DMS153 treated with DMSO at 0.1 percent for 48 hours (cell line): ENCODE measurements around the gene TTC33.
A peak's percentile ranks its signal among the peaks of the same experiment; 100 is the strongest.
"Not testable (repeated sequence)": the region's sequence is repeated elsewhere in the genome, so short reads cannot be mapped to it uniquely, and the experiment has no call there.

Experiments used
- DNase-seq: peaks from one replicate; lab custom pipeline; 2025; ENCODE audit not compliant: unreplicated experiment; lab: John Stamatoyannopoulos, UW

The TTC33 gene, protein sequence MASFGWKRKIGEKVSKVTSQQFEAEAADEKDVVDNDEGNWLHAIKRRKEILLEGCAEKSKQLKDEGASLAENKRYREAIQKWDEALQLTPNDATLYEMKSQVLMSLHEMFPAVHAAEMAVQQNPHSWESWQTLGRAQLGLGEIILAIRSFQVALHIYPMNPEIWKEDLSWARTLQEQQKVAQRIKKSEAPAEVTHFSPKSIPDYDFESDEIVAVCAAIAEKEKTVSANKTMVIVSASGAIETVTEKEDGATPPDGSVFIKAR

DNA sequence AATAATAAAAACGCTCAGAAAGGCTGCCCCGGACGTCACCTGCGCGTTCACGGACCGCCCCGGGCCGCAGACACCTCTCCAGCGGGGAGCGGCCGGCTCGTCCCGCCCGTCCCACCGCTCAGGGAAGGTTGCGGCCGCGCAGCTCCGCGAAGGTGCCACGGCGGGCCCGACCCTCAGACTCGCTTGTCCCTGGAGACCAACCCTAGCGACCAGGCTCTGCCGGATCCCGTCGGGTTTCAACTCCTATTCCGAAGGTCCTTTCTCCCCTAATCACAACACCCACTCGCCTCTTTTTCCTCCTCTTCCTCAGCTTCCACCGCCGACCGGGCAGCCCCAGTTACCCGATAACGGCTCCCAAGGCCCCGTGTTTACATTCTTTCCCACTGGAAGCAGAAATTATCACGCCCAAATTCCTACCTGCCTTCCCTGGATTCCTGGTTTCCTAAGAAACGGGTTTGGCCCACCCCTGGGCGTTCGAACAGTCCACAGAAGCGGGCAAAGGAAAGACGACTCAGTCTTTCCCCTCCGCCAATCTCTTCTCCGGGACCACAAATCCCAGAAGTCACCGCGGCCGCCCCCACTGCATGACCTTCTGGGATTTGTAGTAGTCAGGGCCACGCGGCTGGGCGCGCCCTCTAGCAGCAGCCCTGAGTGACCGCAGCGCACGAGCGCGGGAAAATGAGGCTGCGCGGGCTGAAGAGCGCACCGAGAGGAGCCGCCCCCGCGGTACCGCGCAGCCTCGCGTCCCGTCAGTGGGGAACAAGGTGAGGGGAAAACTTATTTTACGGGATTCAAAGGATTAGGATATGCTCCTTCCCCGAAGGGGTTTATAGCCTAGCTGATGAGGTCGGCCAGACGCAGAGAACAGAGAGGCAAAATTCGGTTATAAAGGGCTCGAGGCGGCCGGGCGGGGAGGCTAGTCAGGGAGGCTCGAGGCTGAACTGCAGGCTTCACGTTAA is at the start of gene TTC33:
Gene TTC33 (minus strand): TSS at position 555 of the 959 bp plus-strand sequence. CDS start 8,943 bp downstream, outside the sequence.
- DNase-seq: peak; percentile 95

GRCh38 chr5:40801771-40802562 is 46.2 kb upstream of the TTC33 start:
- no peak for DNase-seq

- DNase-seq: no peak
These were observed 43.5 kb upstream of the TTC33 start for GRCh38 chr5:40799258-40799657.

DNA sequence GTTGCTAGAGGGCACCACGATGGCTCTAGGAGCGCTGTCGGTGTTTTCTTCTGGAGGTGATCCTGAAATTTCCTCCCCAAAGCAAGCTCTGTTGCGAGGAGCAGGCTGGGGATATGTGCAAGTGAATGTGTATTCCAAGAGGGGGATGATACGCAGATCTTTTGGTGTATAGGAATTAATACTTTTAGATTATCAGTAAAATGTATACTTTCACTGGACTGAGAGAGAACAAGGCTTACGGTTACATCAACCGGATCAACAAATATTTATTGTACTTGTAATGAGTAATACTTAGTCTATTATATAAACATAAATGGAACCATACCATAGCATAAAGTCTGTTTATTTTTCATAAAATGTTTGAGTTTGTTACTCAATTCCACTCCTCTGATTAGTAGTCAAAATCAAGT is 43.0 kb upstream of the TTC33 start:
- no peak for DNase-seq

DNA sequence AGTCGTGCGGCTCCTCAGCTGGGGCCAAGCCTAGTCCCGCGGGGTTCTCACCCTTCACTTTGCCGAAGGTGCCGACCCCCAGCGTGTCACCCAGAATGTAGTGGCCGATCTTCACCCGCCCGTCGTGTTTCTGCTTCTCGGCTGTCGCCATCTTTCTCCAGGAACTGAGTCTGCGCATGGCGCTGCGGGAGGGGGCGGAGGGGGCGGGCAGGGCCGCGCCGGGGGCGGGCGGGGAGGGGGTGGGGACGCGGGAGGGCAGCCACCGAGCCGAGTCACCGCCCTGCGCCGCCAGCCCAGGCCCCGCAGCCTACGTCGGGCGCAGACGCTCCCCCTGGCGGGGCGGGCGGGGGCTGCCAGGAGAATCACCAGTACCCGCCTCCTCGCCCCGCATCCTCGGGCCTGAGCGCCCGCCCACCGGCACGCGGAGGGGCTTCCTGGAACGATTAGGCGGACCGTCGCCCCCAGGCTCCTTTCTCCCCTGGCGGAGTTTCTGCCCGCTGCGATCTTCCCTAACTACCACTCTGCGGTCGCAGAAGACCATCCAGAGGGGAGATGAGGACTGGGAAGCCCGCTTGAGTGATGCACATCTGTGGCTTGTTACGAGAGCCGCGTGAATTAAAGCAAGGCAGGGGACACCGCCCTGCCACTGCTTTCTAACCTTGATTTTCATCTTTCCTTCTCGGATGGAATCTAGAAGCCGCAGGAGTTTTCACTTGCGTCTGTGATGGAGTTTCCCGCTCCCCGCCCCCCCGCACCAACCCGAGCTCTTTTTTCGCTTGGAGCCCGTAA is 42.4 kb upstream of the TTC33 start, which contains the start of gene PRKAA1:
Gene PRKAA1 (minus strand): TSS at position 363 of the 789 bp plus-strand sequence. CDS start 185 bp downstream, at position 178.
- peak; percentile 90 for DNase-seq

DNA sequence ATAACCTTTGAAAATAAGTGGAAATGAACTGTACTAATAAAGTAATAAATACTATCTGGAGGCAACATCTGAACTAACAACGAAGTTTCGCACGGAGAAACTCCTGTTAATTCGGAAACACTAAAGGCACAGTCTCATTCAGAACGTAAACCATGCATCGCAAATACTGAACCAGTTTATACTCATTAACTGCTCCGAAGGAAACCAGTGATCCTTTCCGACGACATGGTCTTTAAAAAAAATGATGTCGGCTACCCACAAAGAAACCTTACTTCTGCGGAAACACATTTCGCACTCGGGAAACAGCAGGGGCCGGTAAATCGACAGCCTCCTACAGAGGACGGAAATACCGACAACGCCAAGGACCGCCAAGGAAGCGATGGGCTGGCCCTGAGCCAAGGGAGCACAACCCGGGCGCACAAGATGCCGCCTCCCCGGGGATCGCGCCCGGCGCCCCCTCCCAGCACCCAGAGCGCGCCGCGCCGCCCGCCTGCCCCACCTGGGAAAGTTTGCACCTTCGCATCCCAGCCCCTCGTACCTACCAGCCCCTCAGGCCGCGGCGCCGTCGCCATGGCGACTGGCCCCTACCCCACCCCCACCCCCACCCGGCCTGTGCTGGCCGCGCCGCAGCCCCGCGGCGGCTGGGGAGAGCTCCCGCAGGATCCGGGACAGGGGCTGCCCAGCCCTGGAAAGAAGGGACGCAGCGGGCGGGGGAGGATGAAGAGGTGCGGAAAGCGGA is 41.7 kb upstream of the TTC33 start:
- peak; percentile 90 for DNase-seq

DNA sequence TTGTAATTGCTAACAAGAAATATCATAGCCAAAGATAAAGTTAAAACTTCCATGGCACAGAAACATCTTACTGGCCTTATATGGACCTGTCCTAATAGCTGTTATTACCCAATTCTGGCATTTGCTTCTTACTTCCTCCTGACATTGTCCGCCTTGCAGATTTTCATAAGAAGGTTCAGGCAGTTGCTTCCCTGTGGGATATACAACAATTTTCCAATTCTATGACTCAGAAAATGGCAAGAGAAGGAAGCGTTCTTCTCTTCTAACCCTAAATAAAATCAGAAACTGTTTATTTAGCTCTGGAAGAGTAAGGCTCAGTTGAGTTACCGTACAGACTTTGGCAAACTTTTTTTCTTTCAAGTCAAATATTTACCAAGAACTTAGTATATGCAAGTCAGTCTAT is 40.7 kb upstream of the TTC33 start:
- DNase-seq: no peak

DNA sequence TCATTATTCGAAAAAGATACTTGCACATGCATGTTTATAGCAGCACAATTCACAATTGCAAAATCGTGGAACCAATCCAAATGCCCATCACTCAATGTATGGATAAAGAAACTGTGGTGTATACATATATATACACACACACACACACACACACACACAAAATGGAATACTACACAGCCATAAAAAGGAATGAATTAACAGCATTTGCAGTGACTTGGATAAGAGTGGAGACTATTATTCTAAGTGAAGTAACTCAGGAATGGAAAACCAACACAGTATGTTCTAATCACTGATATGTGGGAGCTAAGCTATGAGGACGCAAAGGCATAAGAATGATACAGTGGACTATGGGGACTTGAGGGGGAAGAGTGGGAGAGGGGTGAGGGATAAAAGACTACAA is 39.1 kb upstream of the TTC33 start:
- DNase-seq: not testable (repeated sequence)

GRCh38 chr5:40794340-40794739 is 38.6 kb upstream of the TTC33 start:
- not testable (repeated sequence) for DNase-seq

GRCh38 chr5:40792691-40793090 is 36.9 kb upstream of the TTC33 start:
- not testable (repeated sequence) for DNase-seq

GRCh38 chr5:40791715-40792139 is 36.0 kb upstream of the TTC33 start:
- DNase-seq: no peak

GRCh38 chr5:40790947-40791593 is 35.3 kb upstream of the TTC33 start:
- DNase-seq: no peak

- not testable (repeated sequence) for DNase-seq
These were observed 33.2 kb upstream of the TTC33 start for GRCh38 chr5:40788941-40789340.

DNA sequence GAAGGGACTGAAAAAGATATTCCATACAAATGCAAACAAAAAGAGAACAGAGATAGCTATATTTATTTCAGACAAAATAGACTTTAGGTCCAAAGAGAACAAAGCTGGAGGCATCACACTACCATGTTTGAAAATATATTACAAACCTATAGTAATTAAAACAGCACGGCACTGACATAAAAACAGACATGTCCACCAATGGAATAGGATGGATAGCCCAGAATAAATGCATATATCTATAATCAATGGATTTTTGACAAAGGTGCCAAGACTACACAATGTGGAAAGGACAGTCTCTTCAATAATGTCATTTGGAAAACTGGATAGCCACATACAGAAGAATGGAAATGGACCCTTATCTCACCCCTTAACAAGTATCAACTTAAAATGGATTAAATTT is 32.2 kb upstream of the TTC33 start:
- no peak for DNase-seq

DNA sequence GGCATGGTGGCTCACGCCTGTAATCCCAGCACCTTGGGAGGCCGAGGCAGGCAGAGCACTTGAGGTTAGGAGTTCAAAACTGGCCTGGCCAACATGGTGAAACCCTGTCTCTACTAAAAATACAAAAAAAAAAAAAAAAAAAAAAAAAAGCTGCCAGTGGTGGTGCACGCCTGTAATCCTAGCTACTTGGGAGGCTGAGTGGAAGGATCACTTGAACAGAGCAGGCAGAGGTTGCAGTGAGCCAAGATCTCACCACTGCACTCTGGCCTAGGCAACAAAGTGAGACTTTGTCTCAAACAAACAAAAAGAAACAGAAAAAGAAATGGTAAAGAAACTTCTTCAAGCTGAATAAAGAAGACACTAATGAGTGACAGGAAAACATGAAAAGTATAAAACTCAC is 30.9 kb upstream of the TTC33 start:
- DNase-seq: not testable (repeated sequence)

DNA sequence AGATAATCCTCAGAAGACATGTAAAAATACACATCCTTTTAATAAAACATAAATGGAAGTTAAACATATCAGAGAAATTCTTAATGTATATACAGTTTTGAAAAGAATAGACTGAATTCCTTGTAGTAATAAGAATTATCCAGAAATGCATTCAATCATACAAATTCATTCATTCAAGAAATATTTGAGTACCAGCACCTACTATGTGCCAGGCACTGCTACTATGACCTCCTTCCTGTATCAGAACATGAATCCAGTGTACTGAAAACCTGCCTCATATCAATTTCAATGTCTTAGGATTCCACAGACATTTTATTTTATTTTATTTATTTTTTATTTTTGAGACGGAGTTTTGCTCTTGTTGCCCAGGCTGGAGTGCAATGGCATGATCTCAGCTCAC is 29.2 kb upstream of the TTC33 start:
- no peak for DNase-seq

- DNase-seq: no peak
These were observed 28.4 kb upstream of the TTC33 start for GRCh38 chr5:40784027-40784653.

GRCh38 chr5:40781843-40782409 is 26.2 kb upstream of the TTC33 start:
- no peak for DNase-seq
